ENCODE results near the gene CDYL2.

CDYL2 gene

DNA sequence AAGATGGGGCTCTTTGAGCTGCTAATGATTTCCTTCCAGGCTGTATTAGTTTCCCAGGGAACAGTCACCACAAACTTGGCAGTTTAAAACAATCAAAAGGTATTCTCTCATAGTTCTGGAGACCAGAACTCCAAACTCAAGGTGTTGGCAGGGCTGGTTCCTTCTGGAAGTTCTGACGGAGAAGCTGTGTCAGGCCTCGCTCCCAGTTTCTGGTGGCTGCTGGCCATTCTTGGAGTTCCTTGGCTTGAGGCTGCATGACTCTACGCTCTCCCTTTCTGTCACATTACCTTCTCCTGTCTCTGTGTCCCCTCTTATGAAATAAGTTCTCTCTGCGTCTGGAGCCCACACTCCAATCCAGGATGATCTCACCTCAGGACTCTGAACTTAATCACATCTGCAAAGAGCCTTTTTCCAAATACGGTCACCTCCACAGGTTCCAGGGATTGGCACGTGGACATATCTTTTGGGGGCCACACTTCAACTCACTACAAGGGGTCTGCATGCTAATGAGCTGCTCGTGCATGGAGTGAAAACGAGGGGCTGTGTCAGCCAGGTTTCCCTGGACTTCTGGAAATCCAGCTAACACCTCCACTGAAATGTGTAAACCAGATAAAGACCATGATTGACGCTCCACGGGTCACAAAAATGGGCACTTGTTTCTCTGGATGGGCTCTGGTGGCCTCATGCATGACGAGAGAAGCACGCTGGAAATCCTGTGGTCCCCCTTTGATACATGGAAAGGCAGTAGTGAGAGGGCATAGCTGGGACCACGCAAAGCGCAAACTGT is 185.3 kb downstream of the CDYL2 start:
- DNase-seq = no peak

DNA sequence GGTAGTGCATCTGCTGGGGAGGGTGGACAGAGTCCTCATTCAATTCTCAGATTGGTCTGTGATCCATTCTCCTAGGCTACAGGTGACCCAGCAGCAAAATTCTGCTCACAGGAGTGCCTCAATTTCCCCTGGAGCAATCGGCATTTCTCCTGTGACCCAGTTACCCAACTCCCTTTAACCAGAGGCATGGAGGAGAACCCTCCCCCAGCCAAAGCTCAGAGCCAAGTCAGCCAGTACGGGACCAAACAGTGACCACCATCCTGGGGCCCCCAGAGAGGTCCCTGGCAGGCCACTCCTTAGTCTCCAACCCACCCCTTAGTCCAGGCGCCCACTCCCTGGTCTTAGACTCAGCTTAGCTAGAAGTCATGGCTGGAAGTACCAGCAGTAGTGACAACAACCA is 188.0 kb downstream of the CDYL2 start:
- DNase-seq = no peak

DNA sequence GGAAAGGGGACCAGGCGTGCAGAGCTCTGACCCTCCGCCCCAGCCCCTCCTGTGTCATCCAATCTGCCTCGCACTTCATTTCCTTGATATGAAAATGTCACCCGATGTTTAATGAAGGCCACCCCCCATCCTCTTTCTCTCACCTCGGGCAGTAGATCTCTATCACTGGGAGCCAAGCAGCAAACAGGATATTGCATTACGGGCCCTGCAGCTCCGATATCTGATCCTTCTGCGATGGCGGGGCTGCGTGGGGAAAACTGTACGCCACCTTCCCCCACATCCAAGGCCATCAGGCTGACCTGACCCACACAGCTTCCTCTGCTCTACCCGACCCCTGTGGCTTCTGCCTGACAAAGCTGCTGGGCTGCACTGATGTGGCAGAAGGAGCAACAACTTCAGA is 188.7 kb downstream of the CDYL2 start:
- no peak for DNase-seq

DNA sequence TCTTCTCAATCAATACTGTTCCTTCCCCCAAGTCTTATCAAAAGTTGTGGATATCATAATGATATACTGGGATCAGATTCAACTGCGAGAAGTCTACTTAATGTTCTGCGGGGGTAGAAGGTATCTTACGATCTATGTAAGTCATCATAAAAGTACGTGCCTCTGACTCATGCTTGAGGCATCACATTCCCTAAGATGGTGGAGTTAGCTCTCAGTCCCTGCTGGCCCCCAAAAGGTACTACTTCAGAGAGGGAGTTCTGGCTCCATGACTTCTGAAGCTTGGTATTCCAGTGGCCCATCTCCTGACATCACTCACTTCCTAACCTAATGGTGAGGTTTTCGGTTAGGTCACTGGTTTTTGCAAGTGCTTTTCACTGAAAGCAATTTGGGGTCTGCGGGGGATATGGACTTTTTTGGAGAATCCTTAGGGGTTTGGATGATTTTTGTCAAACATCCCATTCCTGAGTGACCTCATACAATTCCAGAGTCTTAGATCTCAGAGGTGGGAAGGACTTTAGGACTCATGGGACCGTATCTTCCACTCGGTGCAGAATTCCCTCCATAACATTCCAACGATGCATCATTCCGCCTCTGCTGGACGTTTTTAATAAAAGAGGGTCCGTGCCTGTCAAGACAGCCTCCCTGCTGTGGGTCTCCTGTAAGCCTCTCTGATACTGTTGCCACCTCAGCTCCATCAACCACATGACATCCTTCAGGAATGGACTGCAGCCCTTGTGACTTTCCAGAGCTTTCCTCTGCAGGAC is 189.3 kb downstream of the CDYL2 start:
- no peak for DNase-seq

DNA sequence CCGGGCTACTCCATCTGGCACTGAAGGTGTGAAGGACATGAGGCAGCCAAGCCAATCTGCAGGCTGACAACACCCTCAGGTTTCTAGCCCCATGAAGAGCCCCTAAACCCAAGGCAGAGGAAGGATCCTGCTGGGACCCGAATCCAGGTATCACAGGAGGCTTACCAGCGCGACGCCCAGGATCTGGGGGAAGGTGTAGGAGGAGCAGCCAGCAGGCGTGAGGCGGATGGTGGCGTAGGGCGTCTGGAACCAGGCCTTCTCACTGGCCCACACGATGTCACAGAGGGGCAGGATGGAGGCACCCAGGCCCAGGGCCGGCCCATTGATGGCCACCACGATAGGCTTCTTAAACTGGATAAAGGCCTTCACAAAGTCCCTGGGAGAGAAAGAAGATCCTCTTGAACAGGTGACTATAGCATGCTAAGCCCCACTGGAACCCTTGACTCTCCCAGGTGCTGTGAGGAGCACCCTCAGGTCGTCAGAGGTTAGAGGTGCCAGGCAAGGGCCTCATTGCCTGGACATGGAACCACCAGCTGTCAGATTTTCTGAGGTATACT is 191.9 kb downstream of the CDYL2 start:
- no peak for DNase-seq

DNA sequence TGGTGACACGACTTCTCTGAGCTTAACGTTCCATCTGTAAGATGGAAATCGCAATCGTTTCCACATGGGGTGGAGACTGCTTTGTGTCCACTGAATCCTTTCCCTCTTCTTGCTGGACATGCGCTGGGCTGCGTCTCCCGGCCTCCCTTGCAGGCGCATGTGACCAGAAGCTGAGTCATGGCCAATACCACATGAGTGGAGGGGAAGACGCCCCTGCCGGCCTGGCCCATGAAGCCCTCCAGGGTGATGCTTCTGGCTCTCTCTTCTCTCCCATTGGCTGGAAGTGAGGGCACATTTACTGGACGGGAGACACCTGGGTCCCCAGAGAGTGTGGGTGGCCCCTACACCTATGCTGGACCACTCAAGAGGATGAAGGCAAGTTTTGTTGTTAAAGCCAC is 192.5 kb downstream of the CDYL2 start:
- no peak for DNase-seq

DNA sequence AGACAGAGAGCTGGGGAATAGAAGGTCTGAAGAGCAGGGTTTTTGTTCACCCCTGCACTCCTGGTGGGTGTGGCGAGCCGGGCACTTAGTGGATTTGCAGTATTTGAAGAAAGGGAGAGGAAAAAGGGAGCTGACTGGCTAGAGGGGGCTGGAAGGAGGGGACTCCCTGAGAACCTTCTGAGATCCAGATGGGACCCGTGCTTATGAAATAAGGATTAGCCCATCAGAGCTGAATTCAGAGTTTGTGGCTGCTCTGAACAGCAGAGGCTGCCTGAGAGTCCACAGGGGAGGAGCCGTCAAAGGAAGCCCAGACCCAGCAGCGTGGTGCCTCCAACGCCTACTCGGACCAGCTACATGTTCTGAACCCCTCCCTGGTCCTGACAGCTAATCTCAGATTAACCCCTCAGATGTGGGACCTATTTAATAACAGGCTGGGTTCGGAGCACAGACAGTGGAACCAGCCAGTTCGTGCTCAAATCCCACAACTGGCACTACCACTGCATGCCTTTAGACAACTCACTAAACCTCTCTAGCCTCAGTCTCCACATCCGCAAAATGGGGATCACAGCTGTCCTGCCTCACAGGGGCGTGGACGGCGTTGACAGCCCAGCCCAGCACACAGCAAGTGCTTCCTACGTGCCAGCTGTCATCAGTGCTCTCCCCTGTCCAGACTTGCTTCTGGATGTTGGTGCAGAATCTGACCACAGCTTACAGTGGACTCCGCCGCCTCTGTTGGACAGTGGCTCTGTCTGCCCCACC is 193.0 kb downstream of the CDYL2 start:
- DNase-seq = no peak

DNA sequence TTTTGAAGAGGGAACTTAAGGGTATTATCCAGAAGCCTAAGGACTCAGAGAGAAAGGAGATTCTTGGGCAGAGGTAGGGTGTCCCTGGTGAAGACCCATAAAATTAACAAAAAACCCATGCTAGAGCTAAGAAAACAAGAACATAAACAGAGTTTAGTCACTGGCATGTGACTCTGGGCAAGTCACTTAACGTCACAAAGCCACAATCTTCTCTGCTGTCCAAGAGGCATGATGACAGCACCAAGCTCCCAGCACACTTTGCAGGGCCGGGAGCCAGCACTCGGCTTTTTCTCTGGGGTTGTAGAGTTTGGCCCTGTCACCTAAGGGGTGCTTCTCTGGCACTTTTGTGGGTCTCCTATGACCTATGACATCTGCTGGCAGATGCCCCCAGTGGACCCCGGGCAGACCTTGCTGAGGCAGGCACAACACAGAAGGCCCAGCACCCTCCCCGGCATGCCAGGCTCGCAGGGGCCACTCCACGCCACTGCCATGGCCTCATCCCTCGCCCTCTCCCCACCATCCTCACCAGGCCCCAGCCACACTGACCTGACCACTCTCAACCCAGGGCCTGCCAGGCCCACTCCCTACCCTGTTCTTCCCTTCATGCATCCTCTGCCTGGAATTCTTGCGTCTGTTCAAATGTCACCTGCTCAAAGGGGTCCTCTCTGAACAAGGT is 193.8 kb downstream of the CDYL2 start:
- no peak for DNase-seq

DNA sequence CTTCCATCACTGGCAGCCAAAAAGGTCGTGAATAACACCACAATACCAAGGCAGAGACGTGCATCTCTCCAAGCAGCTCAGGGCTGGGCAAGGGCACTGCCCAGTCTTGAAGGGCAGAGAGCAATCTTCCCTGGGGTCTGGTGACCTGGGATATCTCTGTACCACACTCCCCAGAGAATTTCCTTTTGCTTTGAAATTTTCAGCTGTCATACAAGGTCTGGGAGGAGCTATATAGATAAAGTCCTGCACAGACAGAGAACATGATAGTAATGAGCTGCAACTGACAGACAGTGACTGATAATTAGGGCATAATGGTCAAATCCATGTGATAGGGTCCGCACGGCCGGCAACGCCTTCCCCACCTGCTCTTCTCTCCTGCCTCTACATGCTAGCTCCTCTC is 195.5 kb downstream of the CDYL2 start:
- DNase-seq = no peak

DNA sequence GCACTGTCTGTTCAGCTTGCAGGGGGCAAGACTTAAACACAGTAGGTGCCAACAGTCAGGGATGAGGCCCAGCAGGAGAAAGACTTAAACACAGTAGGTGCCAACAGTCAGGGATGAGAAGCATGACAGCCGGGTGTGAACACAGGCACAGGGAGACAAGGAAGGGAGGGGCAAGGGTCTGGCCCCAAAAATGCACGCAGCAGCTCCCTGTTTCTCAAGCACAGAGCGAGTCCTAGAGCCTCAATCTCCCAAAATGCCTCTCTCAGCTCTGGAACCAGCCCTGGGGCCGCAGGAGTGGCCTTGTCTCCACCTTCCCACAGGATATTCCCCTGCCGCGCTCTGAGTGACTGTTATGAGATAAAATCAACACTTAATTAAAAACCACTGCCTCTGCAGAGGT is 197.2 kb downstream of the CDYL2 start:
- no peak for DNase-seq

DNA sequence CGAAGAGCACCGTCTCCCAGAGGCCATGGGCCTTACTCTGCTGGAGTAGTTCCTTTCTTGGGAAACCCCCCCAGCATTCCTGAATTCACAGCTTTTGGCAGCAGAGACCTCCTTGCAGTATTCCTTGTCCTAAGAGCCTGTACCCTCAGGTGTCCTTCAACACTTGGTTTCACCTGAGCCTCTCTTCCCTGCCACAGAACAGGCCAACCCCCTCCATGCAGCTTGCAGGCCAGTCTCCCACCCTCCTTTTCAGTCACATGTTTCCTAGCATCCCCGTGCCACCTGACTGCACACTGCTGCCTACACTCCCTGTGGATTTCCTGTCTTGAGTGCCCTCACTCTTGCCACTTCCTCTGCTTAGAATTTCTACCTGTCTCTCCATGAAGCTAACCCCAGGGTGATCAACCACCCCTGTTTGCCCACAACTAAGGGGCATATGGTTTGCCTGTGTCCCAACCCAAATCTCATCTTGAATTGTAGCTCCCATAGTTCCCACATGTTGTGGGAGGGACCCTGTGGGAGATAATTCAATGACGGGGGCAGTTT is 198.1 kb downstream of the CDYL2 start:
- DNase-seq = no peak

DNA sequence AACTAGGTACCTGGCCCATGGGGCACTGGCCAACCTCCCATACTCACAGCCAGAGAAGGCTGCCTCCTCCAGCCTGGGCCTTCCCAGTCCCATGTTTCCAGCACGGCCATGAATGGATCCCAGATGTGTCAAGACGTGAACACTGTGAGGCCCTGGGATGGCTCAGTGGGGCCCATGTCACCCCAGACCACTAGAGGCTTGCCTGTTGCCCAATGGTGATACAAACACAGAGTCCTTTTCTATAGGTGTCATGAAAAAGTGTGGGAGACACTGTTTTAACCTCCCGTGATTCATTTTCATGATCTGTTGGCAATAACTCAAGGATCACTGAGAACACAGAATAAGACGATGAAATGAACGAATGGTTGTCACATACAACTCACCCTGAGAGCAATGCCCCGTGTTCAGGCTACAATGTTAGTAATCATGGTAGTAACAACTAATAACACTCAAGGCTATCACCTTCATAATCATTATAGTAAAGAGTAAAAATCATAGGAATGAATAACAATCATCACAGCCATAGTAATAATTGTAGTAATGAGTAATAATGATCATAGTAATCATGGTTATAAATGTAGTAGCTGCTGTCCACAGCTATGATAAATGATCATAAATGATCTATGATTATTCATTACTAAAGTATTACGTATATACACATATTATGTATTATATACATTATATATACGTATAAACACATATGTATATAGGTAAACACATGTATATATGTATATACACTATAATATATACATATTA is 199.6 kb downstream of the CDYL2 start:
- DNase-seq = no peak

DNA sequence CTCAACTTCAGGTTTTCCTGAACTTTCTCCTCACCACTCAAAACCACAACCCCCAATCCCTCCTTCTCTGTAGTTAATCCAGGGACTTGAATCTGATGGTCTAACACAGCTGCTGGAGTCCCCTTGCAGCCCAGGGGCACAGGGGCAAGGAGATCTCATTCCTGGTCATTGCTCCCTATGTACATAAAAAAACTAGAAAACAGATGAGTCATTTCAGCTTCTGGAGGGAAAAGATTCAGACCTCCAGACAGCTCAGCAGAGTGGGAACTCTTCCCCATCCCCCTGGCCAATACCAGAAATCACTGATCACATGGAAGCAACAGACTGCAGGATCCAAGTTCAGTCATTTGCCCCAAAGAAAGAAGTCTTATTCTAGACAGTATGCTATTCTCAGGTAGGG is 201.5 kb downstream of the CDYL2 start:
- DNase-seq = no peak

DNA sequence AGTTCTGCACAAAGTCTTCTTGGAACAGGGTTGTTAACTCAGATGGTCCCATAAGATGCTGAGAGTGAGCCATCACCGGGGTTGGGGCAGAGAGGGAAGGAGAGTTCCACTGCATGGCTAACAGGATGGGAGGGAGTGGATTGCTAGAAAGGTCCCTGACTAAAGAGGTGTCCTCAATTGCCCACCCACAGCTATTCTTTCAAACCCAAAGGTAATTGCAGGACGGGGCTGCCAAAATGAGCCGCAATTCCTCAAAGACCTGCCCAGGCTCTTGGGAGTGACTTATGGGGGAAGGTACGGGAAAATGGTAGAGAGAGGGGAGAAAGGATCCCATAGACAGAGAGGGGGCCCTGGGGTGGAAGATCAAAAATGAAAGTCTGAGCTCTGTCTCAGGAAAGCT is 203.2 kb downstream of the CDYL2 start:
- DNase-seq = no peak

DNA sequence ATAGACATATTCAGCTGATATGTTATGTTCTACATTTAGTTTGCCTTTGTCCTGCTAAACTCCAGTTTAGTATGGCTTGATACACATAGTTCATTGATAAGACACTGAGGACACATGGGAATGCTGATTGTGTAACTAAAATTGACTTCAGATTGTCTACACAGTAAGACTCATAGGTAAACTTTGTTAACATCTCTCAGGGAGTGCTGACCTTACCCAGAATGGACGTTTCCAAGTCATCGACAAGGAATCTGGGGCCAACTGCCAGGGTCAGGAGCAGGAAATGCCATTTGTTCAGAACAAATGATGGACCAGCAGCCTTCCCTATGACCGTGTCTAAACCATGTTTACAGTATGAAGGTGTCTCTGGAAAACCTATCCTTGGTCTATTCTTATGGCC is 204.9 kb downstream of the CDYL2 start:
- DNase-seq = no peak

DNA sequence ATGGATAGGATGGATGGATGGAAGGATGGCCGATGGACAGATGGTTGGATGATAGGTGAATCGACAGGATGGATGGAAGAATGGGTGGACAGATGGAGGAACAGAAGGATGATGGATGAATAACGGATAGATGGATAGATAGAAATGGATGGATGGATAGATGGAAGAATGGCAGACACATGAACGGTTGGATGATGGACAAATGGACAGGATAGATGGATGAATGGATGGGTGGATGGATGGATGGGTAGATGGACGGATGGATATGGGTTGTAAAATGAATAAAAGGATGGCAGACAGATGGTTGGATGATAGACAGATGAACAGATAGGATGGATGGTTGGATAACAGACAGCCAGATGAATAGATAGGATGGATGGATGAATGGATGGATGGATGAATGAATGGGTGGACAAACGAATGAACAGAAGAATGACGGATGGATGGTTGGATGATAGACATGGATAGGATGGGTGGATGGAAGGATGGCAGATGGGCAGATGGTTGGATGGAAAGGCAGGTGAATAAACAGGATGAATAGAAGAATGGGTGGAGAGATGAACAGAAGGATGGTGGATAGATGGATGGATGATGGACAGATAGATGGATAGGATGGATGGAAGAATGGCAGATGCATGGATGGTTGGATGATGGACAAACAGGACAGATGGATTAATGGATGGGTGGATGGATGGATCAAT is 207.7 kb downstream of the CDYL2 start:
- no peak for DNase-seq

DNA sequence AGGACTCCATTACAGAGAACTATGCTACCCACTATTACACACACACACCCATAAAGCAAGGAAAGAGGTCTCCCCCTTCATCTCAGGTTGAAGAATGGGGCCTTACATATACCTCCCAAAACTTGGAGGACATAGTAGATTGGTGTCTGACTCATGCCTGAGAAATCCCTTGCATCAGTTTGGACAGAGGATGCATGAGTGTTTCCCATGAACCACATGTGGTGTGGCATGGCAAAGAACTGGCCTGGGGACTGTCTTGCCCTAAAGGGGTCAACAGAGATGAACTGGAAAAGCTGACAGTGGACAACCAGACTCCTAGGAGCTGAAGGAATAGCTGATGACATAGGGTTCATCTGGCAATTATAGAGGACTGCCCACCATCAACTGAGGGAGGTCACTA is 209.6 kb downstream of the CDYL2 start:
- DNase-seq = no peak

DNA sequence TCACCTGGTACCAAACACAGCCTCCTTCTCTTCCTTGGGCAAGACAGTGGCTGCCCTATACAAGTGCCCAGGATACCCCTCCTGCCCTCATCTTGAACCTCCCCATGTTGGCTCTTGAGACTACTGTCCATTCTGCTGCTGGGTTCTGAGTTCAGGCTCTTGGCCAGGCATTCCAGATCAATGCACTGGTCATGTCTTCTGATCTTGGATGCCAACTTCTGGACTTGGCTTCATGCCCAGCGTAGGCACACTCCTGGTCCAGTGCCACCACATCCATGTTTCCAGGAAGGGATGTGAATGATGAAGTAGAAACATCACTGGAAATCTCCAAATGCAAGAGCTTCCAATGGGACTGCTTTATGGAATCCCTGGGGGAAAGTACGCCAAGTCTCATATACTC is 212.1 kb downstream of the CDYL2 start:
- DNase-seq = no peak

DNA sequence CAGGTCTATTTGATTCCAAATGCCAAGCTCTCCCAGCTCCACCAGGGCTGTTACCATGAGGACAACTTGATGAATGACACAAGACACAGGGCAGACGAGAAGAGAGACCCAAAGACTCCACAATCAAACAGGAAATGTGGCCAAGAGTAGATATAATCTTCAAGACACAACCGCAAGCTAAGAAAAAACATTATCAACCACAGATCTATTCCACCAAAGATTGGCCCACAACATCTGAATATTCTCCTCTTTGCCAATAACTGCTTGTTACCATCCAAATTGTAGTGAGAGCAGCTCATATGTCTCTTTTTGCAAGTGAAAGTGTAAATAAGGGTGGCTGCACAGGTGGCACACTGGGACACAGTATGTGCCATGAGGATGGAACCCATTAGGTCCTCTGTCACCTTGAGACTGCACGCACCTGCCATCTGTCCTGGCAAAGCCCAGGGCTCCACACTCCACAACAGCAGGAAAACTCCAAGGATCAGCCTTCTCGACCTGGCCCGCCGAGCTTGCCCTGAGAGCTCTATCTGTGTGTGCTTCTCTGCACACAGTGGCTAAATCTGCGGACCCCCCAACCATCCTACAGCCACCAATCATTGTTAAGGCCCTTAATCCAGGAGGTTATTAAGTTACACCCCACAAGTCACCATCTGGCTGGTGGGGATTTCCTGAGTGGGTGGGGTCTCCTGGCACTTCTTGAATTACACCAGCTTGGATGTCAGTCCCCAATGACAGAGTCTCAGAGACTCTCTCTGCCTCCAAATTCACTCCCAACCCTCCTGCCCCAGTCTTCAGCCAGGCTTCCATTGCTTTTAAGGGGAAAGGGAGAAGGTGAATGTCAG is 213.1 kb downstream of the CDYL2 start:
- DNase-seq = no peak

DNA sequence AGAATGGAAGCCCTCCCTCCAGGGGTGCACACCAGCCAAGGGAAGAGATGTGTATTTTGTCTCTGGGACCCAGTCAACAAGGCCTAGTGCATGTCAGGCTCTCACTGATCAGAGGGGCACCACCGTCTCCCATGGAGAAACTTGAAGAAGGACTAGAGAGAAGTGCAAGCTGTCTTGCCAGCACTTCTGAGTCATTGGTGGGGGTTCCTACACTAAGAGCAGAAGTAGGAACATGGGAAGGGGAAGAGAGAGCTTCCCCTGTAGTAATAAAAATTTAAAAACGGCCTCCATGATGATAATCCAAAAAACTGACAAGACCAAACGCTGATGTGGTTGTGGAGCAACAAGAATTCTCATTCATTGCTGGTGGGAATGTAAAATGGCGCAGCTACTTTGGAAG is 217.3 kb downstream of the CDYL2 start:
- no peak for DNase-seq

Measured in NCI-H187 treated with DMSO at 0.1 percent for 48 hours (cell line).